Measurements from ENCODE around the gene POLA1. TPM values are rescaled to one million over a fixed set of nuclear protein-coding genes. Genes with fewer than 3 reads are reported as not detected.

POLA1 gene
- total RNA-seq, 4 donors from 2014 or later = 9.4 to 15.7 (median 10.0) TPM

DNA sequence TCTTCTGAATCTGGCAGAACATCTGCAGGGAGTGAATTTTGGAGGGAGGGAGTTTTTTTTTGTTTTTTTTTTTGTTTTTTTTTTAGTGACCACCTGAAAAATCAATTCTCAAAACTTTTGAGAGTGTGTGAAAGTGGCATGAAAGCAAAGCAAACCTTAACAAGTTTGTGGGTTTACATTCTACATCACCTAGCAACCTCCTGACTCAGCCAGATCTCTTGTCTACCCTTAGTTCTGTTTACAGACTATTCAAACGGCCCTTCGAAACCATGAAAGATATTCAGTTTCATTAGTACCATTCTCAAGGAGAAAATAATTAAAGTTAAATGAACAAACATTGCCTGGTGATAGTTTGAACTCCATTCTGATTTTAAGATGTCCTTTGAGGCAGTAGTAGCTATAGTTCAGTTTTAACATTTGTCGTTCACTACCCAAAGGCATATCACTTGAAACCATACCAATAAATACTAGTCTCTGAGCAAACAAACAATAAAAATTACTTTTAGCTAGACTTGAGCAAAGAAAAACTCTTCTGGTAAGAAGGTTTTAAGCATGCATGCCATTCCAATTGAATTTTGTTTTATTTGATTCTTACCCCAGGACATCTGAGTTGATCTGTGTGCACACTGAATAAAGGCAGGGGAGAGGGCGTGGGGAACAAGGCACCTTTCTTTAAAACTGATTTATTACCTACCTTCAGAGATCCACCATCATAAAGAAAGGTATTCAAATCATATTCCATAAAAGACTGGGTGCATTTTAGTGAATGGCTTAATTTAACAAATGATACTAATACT, 184.3 kb downstream of the POLA1 start:
- Histone ChIP-seq H3K9me3 (no peaks in the 10 kb centered on the region), H3K27me3 (no peaks in the 10 kb centered on the region), H3K27ac (replicated peaks in 1 of 4) (no peak overlapping the region), H3K36me3 (no peaks in the 10 kb centered on the region), H3K4me3 (no peak overlapping the region), H3K4me1 (peaks cover 0 to 15% (median 0%) of the 10 kb centered on the region in 4 donors)
- no peak for DNase-seq (ENCODE audit: extremely low spot score)
- TF ChIP-seq EP300 (IDR thresholded peaks at IDR 0.05) (no peak), POLR2A (IDR thresholded peaks at IDR 0.05; ENCODE audit: low read depth) (no peak), POLR2AphosphoS5 (IDR thresholded peaks at IDR 0.05) (no peak)
- TF ChIP-seq, protein P1, sequence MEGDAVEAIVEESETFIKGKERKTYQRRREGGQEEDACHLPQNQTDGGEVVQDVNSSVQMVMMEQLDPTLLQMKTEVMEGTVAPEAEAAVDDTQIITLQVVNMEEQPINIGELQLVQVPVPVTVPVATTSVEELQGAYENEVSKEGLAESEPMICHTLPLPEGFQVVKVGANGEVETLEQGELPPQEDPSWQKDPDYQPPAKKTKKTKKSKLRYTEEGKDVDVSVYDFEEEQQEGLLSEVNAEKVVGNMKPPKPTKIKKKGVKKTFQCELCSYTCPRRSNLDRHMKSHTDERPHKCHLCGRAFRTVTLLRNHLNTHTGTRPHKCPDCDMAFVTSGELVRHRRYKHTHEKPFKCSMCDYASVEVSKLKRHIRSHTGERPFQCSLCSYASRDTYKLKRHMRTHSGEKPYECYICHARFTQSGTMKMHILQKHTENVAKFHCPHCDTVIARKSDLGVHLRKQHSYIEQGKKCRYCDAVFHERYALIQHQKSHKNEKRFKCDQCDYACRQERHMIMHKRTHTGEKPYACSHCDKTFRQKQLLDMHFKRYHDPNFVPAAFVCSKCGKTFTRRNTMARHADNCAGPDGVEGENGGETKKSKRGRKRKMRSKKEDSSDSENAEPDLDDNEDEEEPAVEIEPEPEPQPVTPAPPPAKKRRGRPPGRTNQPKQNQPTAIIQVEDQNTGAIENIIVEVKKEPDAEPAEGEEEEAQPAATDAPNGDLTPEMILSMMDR (IDR thresholded peaks at IDR 0.05) = no peak
- 57% methylated on average over 4 of the region's 4 CpGs for WGBS
- intact Hi-C loops (cut with DNase I) = no loop called here

- TF ChIP-seq, protein P1 (IDR thresholded peaks at IDR 0.05) = no peak
- TF ChIP-seq POLR2A (IDR thresholded peaks at IDR 0.05; ENCODE audit: low read depth) = no peak
- no peak for TF ChIP-seq POLR2AphosphoS5 (IDR thresholded peaks at IDR 0.05)
- TF ChIP-seq EP300 (IDR thresholded peaks at IDR 0.05) = no peak
- no peaks in the 10 kb centered on the region for H3K9me3 ChIP-seq
- H3K36me3 ChIP-seq = no peaks in the 10 kb centered on the region
- WGBS = 71% methylated on average over 2 of the region's 2 CpGs
- peaks cover 0 to 15% (median 0%) of the 10 kb centered on the region in 4 donors for H3K4me1 ChIP-seq
- DNase-seq (ENCODE audit: extremely low spot score) = no peak
- H3K4me3 ChIP-seq = no peak overlapping the region
- no peaks in the 10 kb centered on the region for H3K27me3 ChIP-seq
- intact Hi-C loops (cut with DNase I) = no loop called here
- no peak overlapping the region for H3K27ac ChIP-seq (replicated peaks in 1 of 4)
These were observed 186.0 kb downstream of the POLA1 start for GRCh38 chrX:24879679-24880078.

DNA sequence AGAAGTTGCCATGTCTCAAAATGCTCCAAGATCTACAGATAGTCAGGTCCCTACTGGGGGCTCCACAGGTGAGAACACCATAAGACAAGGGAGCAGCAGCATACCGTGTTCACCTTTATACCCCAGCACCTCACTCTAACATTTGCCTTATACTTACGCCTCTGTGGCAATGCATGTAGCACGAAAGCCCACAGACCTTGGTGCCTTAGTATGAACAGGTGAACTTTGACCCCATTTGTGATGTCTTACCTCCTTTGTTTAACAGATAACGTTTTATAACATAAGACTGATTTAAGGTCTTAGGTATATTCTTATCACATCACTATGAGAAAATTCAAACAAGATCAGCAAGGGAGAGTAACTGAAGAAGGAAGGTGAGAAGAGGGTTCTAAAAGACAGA, 193.2 kb downstream of the POLA1 start:
- Histone ChIP-seq H3K4me3 (no peak overlapping the region), H3K27ac (replicated peaks in 1 of 4) (no peak overlapping the region), H3K27me3 (no peaks in the 10 kb centered on the region), H3K9me3 (no peaks in the 10 kb centered on the region), H3K4me1 (no peaks in the 10 kb centered on the region), H3K36me3 (peaks cover 0 to 15% (median 1%) of the 10 kb centered on the region in 4 donors)
- no peak for DNase-seq (ENCODE audit: extremely low spot score)
- WGBS = 69% methylated on average over 4 of the region's 4 CpGs
- TF ChIP-seq, protein P1 (IDR thresholded peaks at IDR 0.05) = no peak
- no peak for TF ChIP-seq POLR2A (IDR thresholded peaks at IDR 0.05; ENCODE audit: low read depth)
- no peak for TF ChIP-seq EP300 (IDR thresholded peaks at IDR 0.05)
- no peak for TF ChIP-seq POLR2AphosphoS5 (IDR thresholded peaks at IDR 0.05)
- intact Hi-C loops (cut with DNase I) = no loop called here

DNA sequence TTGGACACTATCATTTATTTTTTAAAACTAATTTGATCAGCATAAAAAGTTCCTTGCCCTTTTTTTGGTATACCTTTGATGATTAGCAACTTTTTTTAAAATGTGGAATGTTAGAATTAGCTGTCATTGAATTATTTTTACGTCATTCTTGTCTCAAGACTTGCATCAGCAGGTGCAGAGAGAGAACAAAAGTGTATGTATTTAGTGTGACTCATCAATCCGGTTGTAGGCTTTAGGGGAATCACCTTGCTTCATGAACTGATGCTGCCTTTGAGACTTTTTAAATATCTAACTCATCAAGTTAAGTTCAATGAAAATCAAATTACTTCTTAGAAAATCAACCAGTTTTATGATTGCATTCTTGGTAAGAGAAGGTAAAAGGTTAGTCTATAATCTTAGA, 197.0 kb downstream of the POLA1 start:
- Histone ChIP-seq H3K4me1 (no peaks in the 10 kb centered on the region), H3K27ac (replicated peaks in 1 of 4) (no peak overlapping the region), H3K9me3 (no peaks in the 10 kb centered on the region), H3K36me3 (peaks cover 0 to 15% (median 1%) of the 10 kb centered on the region in 4 donors), H3K4me3 (no peak overlapping the region), H3K27me3 (no peaks in the 10 kb centered on the region)
- WGBS = 59% methylated on average over 2 of the region's 2 CpGs
- intact Hi-C loops (cut with DNase I) = no loop called here
- TF ChIP-seq POLR2AphosphoS5 (IDR thresholded peaks at IDR 0.05) = no peak
- TF ChIP-seq POLR2A (IDR thresholded peaks at IDR 0.05; ENCODE audit: low read depth) = no peak
- no peak for TF ChIP-seq EP300 (IDR thresholded peaks at IDR 0.05)
- TF ChIP-seq, protein P1 (IDR thresholded peaks at IDR 0.05) = no peak
- no peak for DNase-seq (ENCODE audit: extremely low spot score)
